Activated CD8-positive, alpha-beta memory T cell treated with anti-CD3 and anti-CD28 coated beads, Interleukin-2, amount 50 U/mL, for 24 hours (primary cell): ENCODE results near the gene CALU.

Experiments
- DNase-seq: peaks from one replicate; pipeline ENCODE4 v3.0.0-alpha.2; 2020; ENCODE audit errors: extremely low read depth

CALU gene

DNA sequence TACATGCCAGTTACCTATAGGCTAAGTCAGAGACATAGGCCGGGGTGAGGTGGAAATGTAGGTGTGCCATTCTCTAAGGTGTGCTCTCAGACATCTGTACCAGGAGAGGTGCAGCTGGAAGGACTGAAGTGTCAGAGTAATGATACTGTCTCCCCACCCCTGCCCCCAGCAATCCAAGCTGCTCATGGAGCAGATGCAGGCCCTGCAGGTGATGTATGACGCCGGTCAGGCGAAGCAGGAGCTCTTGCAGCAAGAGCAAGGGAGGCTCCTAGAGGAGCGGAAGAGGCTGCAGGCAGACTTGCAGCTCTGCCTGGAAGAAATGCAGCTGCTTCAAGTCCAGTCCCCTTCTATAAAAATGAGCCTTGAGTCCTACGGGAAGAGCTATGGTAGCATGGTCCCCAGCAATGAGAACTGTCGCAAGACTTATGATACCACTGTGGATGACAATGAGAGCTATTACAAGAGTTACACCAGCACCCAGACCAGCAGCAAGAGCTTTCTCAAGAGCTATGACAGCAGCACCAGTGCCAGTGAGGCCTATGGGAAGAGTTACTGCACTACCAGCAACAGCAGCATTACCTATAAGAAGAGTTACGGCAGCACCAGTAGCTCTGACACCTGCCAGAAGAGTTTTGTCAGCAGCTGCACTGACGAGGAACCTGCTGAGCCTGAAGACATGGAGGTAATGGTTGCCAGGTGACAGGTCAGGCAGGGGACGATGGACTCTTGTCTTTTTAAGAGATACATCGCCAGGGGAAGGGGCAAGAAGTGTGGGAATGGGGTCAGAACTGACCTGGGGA, 72.7 kb downstream of the CALU start:
- DNase-seq = no peak

DNA sequence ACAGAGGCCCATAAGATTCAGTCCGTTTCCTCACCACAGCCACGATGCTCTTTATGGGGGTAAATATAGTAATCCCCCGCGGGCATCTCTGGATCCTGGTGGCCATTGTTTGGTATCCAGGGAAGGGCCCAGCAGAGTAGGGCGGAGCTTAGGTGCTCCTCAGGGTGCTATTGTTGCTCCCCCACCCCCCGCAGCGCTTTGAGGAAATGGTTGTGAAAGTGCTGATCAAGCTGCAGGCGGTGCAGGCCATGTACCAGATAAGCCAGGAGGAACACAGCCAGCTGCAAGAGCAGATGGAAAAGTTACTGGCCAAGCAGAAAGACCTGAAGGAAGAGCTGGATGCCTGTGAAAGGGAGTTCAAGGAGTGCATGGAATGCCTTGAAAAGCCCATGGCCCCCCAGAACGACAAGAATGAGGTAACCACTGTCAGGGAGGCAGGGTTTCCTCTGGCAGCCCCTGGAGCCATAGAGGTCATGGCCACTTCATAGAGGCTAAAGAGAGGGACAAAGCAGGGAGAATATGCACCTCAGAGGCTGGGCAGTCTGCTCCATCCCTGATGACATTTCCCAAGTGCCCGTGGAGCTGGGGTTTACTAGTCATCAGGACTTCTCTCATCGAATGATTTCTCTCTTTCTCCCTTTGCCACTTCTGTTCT, 73.5 kb downstream of the CALU start:
- no peak for DNase-seq

DNA sequence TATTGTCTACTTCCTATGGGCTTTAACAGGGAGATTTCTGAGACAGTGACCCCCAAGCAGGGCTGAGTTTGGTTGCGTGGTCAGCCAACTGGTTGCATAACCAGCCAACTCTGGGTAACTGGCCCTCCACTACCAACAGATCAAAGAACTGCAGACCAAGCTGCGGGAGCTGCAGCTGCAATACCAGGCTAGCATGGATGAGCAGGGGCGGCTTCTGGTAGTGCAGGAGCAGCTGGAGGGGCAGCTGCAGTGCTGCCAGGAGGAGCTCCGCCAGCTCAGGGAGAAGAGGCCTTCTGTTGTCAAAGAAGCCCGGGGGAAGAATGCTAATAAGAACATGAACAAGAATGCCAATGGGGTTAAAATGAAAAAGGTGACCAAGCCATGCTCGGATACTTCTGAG, 75.3 kb downstream of the CALU start:
- no peak for DNase-seq

DNA sequence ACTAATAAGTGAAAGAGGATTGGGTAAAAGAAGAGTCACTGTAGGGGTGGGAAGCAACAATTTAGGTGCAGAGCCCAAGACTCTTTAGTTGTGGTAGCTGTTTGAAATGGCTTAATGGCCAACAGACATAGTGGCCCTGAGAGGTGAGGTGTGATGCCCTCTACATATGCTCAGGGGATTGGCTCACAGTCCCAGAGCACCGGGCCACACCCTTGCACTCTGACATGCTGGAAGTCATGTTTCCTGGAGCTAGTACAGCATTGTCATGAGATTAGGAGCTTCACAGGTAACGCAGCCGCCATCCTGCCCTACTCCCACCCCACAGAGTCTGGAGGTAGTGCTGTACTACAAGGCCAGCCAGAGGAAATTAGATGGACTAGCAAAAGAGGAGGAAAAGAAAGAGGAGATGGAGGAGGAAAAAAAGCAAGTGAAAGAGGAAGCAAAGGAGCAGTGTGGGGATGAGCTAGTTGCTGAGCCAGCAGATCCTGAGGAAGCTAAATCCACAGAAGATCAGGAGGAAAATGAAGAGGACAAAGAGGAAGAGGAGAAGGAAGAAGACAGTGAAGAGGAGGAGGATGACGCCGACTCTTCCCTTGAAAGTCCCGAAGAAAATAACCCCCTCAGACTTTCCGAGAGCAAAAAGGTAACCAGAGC, 76.3 kb downstream of the CALU start:
- DNase-seq = no peak

DNA sequence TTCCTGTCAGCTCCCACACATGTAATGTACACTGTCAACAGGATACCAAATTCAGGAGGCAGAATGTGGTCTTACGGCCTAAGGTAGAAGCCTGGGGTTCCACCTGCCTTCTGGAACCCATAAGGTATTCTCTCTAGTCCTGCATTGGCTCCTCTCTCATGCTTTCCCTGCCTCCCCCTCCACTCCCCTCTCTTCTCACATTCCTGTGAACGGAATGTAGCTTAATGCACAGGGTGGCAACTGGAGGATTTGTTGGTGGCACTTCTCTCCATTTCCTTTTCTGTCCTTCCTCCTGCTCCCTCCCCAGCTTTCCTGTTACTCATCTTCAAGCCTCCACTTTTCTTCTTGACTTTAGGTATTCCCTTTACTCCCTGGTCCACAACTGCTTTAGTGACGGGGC, 79.5 kb downstream of the CALU start:
- DNase-seq = no peak
